Heart left ventricle (tissue), 13 donors: ENCODE results near the gene RUNDC3A.

Experiments
- POLR2A ChIP-seq, 2 donors: fragments of 450-650 bp; IDR thresholded peaks; one replicate each; pipeline ENCODE4 v1.6.1; 2017; ENCODE audit warnings: antibody characterized with exemption in 2 of 2, mild to moderate bottlenecking in 2 of 2, moderate library complexity in 2 of 2
- TF ChIP-seq, protein P1 (sequence below), 12 donors: fragments of 200-600 bp; sonication (generic) in 4 of 12; IDR thresholded peaks; one replicate each; pipeline versions ENCODE4 v1.5.0 to v1.8.0; 2018 to 2022; ENCODE audit warnings: antibody characterized with exemption in 12 of 12, mild to moderate bottlenecking in 5 of 12
- donor health status: ischemic (EF 13 %, LVEDD 7.1; RV severe dilation, severe dysfunction).
- donor health status: DM: no; HTN: yes; CAD: no.
- donor health status: DM: no; HTN: no; CAD: no.
- donor health status: ischemic (EF 25% LVEDD 6.9; RV normal size, moderate dysfunction).
- donor health status: ischemic (EF 25% LVEDD 5.7; RV mildly dilated, moderate dysfunction).
- donor health status: ischemic (EF 35%, LVEDD 5.7; RV mildly dilated, moderate dysfunction).
- donor health status: nonischemic (EF 11% LVEDD 7.7; RV severe dilation, severe dysfunction).
- donor health status: DM: yes; HTN: yes; CAD: no.
- donor health status: PGD.
- donor health status: ischemic (EF 29% LVEDD 5.4; RV normal size, mild dysfunction).
- donor health status: nonischemic (EF 23%, LVEDD 6.1; RV moderate dilation, normal function).

DNA sequence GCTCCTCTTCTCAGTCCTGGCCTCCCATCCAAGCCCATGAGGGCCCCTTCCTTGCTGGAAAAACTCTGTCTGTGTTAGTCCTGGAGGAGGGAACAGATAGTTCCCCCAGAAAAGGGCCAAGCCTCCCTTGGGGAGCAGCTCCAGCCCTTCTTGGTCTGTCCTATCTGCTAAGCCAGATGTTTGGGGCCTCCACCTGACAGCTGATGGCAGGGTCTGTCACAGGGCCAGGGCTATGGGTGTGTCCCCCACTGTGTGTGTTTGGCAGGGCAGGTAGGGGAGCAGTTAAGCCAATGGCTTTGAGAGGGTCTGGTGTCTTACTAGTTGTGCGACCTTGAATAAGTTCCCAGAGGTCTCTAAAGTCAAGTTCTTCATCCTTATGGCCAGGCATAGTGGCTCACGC lies 26.8 kb upstream of the RUNDC3A start:
- TF ChIP-seq, protein P1, sequence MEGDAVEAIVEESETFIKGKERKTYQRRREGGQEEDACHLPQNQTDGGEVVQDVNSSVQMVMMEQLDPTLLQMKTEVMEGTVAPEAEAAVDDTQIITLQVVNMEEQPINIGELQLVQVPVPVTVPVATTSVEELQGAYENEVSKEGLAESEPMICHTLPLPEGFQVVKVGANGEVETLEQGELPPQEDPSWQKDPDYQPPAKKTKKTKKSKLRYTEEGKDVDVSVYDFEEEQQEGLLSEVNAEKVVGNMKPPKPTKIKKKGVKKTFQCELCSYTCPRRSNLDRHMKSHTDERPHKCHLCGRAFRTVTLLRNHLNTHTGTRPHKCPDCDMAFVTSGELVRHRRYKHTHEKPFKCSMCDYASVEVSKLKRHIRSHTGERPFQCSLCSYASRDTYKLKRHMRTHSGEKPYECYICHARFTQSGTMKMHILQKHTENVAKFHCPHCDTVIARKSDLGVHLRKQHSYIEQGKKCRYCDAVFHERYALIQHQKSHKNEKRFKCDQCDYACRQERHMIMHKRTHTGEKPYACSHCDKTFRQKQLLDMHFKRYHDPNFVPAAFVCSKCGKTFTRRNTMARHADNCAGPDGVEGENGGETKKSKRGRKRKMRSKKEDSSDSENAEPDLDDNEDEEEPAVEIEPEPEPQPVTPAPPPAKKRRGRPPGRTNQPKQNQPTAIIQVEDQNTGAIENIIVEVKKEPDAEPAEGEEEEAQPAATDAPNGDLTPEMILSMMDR (IDR thresholded peaks at IDR 0.05) = no peak
- no peak for TF ChIP-seq POLR2A (IDR thresholded peaks at IDR 0.05)
